Measurements from ENCODE around the gene FOXK1. TPM values are rescaled to one million over a fixed set of nuclear protein-coding genes. Genes with fewer than 3 reads are reported as not detected.

Gene FOXK1
- total RNA-seq, 2 donors from 2014 or later, result 36.9 to 43.4 TPM

- peaks cover under 1% of the 10 kb centered on the region for H3K9me3 Mint-ChIP-seq
- H3K4me1 Mint-ChIP-seq, result peaks cover 2% of the 10 kb centered on the region
- Histone ChIP-seq H3K27ac (ENCODE audit: low read depth, low read length) (no peak overlapping the region), H3K4me1 (ENCODE audit: control insufficient read depth, insufficient read depth, low read length) (no peaks in the 10 kb centered on the region), H3K4me3 (ENCODE audit: low read length) (no peak overlapping the region), H3K9ac (ENCODE audit: extremely low read depth, low read length, poor library complexity, severe bottlenecking) (no peak overlapping the region), H3K36me3 (ENCODE audit: control insufficient read depth, insufficient read depth, low read length) (peaks cover 13% of the 10 kb centered on the region), H3K9me3 (ENCODE audit: control insufficient read depth, low read length) (peaks cover 7% of the 10 kb centered on the region), H3K27me3 (ENCODE audit: control insufficient read depth, insufficient read depth, low read length, poor library complexity, severe bottlenecking) (no peaks in the 10 kb centered on the region)
- peaks cover 50% of the 10 kb centered on the region for H3K36me3 Mint-ChIP-seq (ENCODE audit: low read depth)
- 86 to 95% methylated on average over 8 to 37 of the region's 37 CpGs for WGBS, 2 experiments (ENCODE audit: insufficient coverage in 1 of 2, insufficient read length in 1 of 2)
- H3K4me3 Mint-ChIP-seq, result no peak overlapping the region
- TF ChIP-seq, protein P1, sequence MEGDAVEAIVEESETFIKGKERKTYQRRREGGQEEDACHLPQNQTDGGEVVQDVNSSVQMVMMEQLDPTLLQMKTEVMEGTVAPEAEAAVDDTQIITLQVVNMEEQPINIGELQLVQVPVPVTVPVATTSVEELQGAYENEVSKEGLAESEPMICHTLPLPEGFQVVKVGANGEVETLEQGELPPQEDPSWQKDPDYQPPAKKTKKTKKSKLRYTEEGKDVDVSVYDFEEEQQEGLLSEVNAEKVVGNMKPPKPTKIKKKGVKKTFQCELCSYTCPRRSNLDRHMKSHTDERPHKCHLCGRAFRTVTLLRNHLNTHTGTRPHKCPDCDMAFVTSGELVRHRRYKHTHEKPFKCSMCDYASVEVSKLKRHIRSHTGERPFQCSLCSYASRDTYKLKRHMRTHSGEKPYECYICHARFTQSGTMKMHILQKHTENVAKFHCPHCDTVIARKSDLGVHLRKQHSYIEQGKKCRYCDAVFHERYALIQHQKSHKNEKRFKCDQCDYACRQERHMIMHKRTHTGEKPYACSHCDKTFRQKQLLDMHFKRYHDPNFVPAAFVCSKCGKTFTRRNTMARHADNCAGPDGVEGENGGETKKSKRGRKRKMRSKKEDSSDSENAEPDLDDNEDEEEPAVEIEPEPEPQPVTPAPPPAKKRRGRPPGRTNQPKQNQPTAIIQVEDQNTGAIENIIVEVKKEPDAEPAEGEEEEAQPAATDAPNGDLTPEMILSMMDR (conservative IDR thresholded peaks at IDR 0.05), result no peak
- H3K27me3 Mint-ChIP-seq (ENCODE audit: insufficient read depth), result no peaks in the 10 kb centered on the region
- no peak for DNase-seq
- no peak overlapping the region for H3K27ac Mint-ChIP-seq
Observed at GRCh38 chr7:4808565-4808964, 126.5 kb downstream of the FOXK1 start.

DNA sequence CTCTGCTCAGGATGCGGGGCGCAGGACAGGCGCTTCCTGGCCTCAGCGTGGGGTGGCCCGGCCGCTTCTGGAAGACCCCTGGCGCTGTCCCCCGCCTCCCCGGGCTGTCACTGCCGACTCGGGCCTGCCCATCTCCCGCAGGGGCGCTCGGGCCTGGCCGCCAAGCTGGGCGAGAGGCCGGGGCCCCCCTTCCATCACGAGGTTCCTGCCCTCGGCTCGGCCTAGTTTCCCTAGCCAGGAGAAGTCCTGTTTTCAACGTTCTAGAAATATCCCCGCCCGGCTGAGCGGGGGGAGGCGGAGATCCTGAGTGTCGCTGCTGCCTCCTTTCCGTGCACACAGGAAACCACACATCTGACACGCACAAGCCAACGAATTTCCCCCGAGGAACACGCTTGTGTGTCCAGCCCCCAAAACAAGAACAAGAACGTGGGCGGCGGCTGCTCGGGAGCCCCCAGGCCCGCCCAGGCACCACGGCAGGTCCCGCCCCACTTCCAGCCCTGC lies 127.0 kb downstream of the FOXK1 start:
- Histone ChIP-seq H3K9me3 (ENCODE audit: control insufficient read depth, low read length) (peaks cover 7% of the 10 kb centered on the region), H3K27ac (ENCODE audit: low read depth, low read length) (no peak overlapping the region), H3K27me3 (ENCODE audit: control insufficient read depth, insufficient read depth, low read length, poor library complexity, severe bottlenecking) (no peaks in the 10 kb centered on the region), H3K36me3 (ENCODE audit: control insufficient read depth, insufficient read depth, low read length) (peaks cover 16% of the 10 kb centered on the region), H3K4me3 (ENCODE audit: low read length) (no peak overlapping the region), H3K4me1 (ENCODE audit: control insufficient read depth, insufficient read depth, low read length) (no peaks in the 10 kb centered on the region), H3K9ac (ENCODE audit: extremely low read depth, low read length, poor library complexity, severe bottlenecking) (no peak overlapping the region)
- Mint-ChIP-seq H3K9me3 (peaks cover 2% of the 10 kb centered on the region), H3K4me3 (no peak overlapping the region), H3K27me3 (ENCODE audit: insufficient read depth) (no peaks in the 10 kb centered on the region), H3K36me3 (ENCODE audit: low read depth) (peaks cover 52% of the 10 kb centered on the region), H3K4me1 (no peaks in the 10 kb centered on the region), H3K27ac (no peak overlapping the region)
- DNase-seq, result no peak
- TF ChIP-seq, protein P1 (conservative IDR thresholded peaks at IDR 0.05), result no peak
- 95 to 97% methylated on average over 30 to 38 of the region's 38 CpGs for WGBS, 2 experiments (ENCODE audit: insufficient coverage in 1 of 2, insufficient read length in 1 of 2)

DNA sequence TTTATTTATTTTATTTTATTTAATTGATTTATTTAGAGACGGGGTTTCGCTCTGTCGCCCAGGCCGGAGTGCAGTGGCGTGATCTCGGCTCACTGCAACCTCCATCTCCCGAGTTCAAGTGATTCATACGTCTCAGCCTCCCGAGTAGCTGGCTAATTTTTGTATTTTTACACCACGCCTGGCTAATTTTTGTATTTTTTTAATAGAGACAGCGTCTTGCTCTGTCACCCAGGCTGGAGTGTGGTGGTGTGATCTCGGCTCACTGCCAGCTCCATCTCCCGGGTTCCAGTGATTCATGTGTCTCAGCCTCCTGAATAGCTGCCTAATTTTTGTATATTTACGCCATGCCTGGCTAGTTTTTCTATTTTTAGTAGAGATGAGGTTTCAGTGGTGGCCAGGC lies 127.6 kb downstream of the FOXK1 start:
- no peaks in the 10 kb centered on the region for H3K4me1 ChIP-seq (ENCODE audit: control insufficient read depth, insufficient read depth, low read length)
- H3K36me3 Mint-ChIP-seq (ENCODE audit: low read depth), result peaks cover 56% of the 10 kb centered on the region
- TF ChIP-seq, protein P1 (conservative IDR thresholded peaks at IDR 0.05), result no peak
- H3K9me3 Mint-ChIP-seq, result peaks cover 2% of the 10 kb centered on the region
- no peak overlapping the region for H3K27ac ChIP-seq (ENCODE audit: low read depth, low read length)
- peaks cover 7% of the 10 kb centered on the region for H3K9me3 ChIP-seq (ENCODE audit: control insufficient read depth, low read length)
- no peaks in the 10 kb centered on the region for H3K27me3 ChIP-seq (ENCODE audit: control insufficient read depth, insufficient read depth, low read length, poor library complexity, severe bottlenecking)
- no peaks in the 10 kb centered on the region for H3K27me3 Mint-ChIP-seq (ENCODE audit: insufficient read depth)
- H3K4me1 Mint-ChIP-seq, result no peaks in the 10 kb centered on the region
- H3K36me3 ChIP-seq (ENCODE audit: control insufficient read depth, insufficient read depth, low read length), result peaks cover 17% of the 10 kb centered on the region
- WGBS, 2 experiments (ENCODE audit: insufficient coverage in 1 of 2, insufficient read length in 1 of 2), result 93 to 95% methylated on average over 13 to 14 of the region's 14 CpGs
- H3K9ac ChIP-seq (ENCODE audit: extremely low read depth, low read length, poor library complexity, severe bottlenecking), result no peak overlapping the region
- no peak overlapping the region for H3K4me3 Mint-ChIP-seq
- no peak overlapping the region for H3K4me3 ChIP-seq (ENCODE audit: low read length)
- no peak overlapping the region for H3K27ac Mint-ChIP-seq
- no peak for DNase-seq

All from endodermal cell (in vitro differentiated cells).